CD4-positive, alpha-beta memory T cell (primary cell): ENCODE results near the gene ZNF280D. TPM values are rescaled to one million over a fixed set of nuclear protein-coding genes. Genes with fewer than 3 reads are reported as not detected.

ENCODE experiments used
- CTCF ChIA-PET: fragments of 350-600 bp; sonication (Branson Sonifier 250); formaldehyde crosslinking; loops from one replicate; lab custom pipeline; 2021; ENCODE audit warnings: inconsistent platforms; ENCODE audit not compliant: partially characterized antibody; lab: Charles Lee
- POLR2A ChIA-PET: fragments of 350-600 bp; sonication (Branson Sonifier 250); formaldehyde crosslinking; loops from one replicate; lab custom pipeline; 2021; ENCODE audit not compliant: partially characterized antibody; lab: Charles Lee
- DNase-seq, 5 donors: peaks; one replicate each; pipeline versions ENCODE4 v3.0.0 to v3.0.0-alpha.2; 2020 to 2022; ENCODE audit warnings: mixed read lengths in 1 of 5
- H3K27ac ChIP-seq: one replicate; pipeline ENCODE4 v1.7.0; 2013; ENCODE audit warnings: low read depth, low read length
- H3K27me3 ChIP-seq: 2 replicates; pipeline ENCODE4 v1.7.0; 2013; ENCODE audit warnings: mild to moderate bottlenecking, low read length, moderate library complexity; ENCODE audit not compliant: insufficient read depth
- H3K36me3 ChIP-seq: 2 replicates; pipeline ENCODE4 v1.7.0; 2013; ENCODE audit warnings: mild to moderate bottlenecking, low read length, moderate library complexity; ENCODE audit not compliant: insufficient read depth
- H3K4me1 ChIP-seq: 2 replicates; pipeline ENCODE4 v1.7.0; 2013; ENCODE audit warnings: mild to moderate bottlenecking, low read length, moderate library complexity; ENCODE audit not compliant: insufficient read depth
- H3K4me3 ChIP-seq, 2 donors: one replicate each; pipeline ENCODE4 v1.7.0; 2013; ENCODE audit warnings: low read length in 2 of 2, mild to moderate bottlenecking in 1 of 2
- H3K9me3 ChIP-seq, 2 donors: one replicate each; pipeline ENCODE4 v1.7.0; 2013; ENCODE audit warnings: low read length in 2 of 2, control low read depth in 1 of 2; ENCODE audit not compliant: control insufficient read depth in 1 of 2
- H3K27ac Mint-ChIP-seq, 7 donors: one replicate each; pipeline ENCODE4 v1.8.0; 2020 to 2021; ENCODE audit warnings: mixed read lengths in 7 of 7, mild to moderate bottlenecking in 6 of 7, inconsistent platforms in 3 of 7, moderate library complexity in 3 of 7
- H3K27me3 Mint-ChIP-seq, 2 donors: one replicate each; pipeline ENCODE4 v1.8.0; 2020 to 2021; ENCODE audit warnings: mixed read lengths in 2 of 2
- H3K36me3 Mint-ChIP-seq, 2 donors: one replicate each; pipeline ENCODE4 v1.8.0; 2020 to 2021; ENCODE audit warnings: mixed read lengths in 2 of 2, inconsistent platforms in 1 of 2, mild to moderate bottlenecking in 1 of 2
- H3K4me1 Mint-ChIP-seq, 4 donors: one replicate each; pipeline ENCODE4 v1.8.0; 2020 to 2021; ENCODE audit warnings: mixed read lengths in 4 of 4, mild to moderate bottlenecking in 1 of 4
- H3K4me3 Mint-ChIP-seq, 8 donors: one replicate each; pipeline ENCODE4 v1.8.0; 2020 to 2021; ENCODE audit warnings: mixed read lengths in 8 of 8, mild to moderate bottlenecking in 7 of 8, moderate library complexity in 6 of 8, inconsistent platforms in 3 of 8
- H3K9me3 Mint-ChIP-seq, 8 donors: one replicate each; pipeline ENCODE4 v1.8.0; 2020 to 2021; ENCODE audit warnings: mixed read lengths in 8 of 8, mild to moderate bottlenecking in 5 of 8, inconsistent platforms in 3 of 8, moderate library complexity in 1 of 8
- intact Hi-C: fragments of 100-400 bp; cut with micrococcal nuclease; formaldehyde crosslinking; loops from one replicate; pipeline ENCODE4 v1.15.1; 2023
- polyA plus RNA-seq, 2 donors: library from polyadenylated mRNA; unstranded; fragments of 300-500 nt; fragmentation: Illumina TruSeq; gene quantifications; one replicate each; pipeline ENCODE4 v1.2.3, GENCODE V29; 2021
- total RNA-seq, 2 experiments: library from RNA; stranded (reverse); gene quantifications; one replicate each; pipeline ENCODE4 v1.2.3, GENCODE V29; 2021

Gene ZNF280D
- total and polyA plus RNA-seq, 4 experiments from 2014 or later = 4.1 to 50.1 (median 26.2) TPM

DNA sequence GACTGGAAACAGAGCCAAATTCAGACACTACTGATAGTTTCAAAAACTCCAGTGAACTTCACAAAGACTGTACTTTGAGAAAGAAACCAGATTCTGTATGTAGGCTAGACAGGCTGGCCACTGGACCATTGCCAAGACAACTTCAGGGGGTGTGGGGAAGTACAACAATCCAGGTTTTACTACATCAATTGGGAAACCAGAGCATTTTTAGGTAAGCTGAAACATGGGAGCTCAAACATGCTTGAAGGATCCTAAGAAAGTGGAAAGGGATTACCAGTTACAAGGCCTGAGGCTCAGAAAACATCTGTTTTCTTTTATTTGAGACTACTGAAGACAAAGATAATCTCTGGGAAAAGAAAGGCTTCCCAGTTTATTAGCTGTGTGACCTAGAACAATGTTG, 26.9 kb upstream of the ZNF280D start:
- Mint-ChIP-seq H3K27me3 (peaks cover 0 to 2% of the 10 kb centered on the region in 2 donors), H3K36me3 (no peaks in the 10 kb centered on the region), H3K4me1 (peaks cover 0 to 2% (median 0%) of the 10 kb centered on the region in 4 donors), H3K27ac (no peak overlapping the region), H3K4me3 (no peak overlapping the region), H3K9me3 (no peaks in the 10 kb centered on the region)
- H3K36me3 ChIP-seq = no peaks in the 10 kb centered on the region
- no peak overlapping the region for H3K4me3 ChIP-seq
- no peaks in the 10 kb centered on the region for H3K27me3 ChIP-seq
- H3K9me3 ChIP-seq = no peaks in the 10 kb centered on the region
- intact Hi-C loops = no loop called here
- POLR2A ChIA-PET = interaction anchor here (1.1 kb wide), 1 partner anchor 22 kb away, joined by 3 read pairs; no protein-coding TSS in a partner anchor
- no peak for DNase-seq
- H3K27ac ChIP-seq = no peak overlapping the region
- H3K4me1 ChIP-seq = no peaks in the 10 kb centered on the region
- CTCF ChIA-PET = no interaction called here

GRCh38 chr15:56759450-56759845, 26.1 kb upstream of the ZNF280D start:
- H3K36me3 Mint-ChIP-seq = no peaks in the 10 kb centered on the region
- H3K36me3 ChIP-seq = no peaks in the 10 kb centered on the region
- no peaks in the 10 kb centered on the region for H3K9me3 ChIP-seq
- no peak for DNase-seq
- H3K9me3 Mint-ChIP-seq = no peaks in the 10 kb centered on the region
- H3K27ac Mint-ChIP-seq = no peak overlapping the region
- H3K27ac ChIP-seq = no peak overlapping the region
- ChIA-PET CTCF (no interaction called here), POLR2A (interaction anchor here (1.1 kb wide), 2 partner anchors 21 to 26 kb away, joined by 3 read pairs; partner anchors contain the start of gene ZNF280D)
- no peak overlapping the region for H3K4me3 Mint-ChIP-seq
- no peaks in the 10 kb centered on the region for H3K27me3 ChIP-seq
- H3K4me1 ChIP-seq = no peaks in the 10 kb centered on the region
- H3K4me1 Mint-ChIP-seq = no peaks in the 10 kb centered on the region
- no peak overlapping the region for H3K4me3 ChIP-seq
- intact Hi-C loops = no loop called here
- H3K27me3 Mint-ChIP-seq = peaks cover 0 to 2% of the 10 kb centered on the region in 2 donors

- no peak overlapping the region for H3K4me3 ChIP-seq
Observed at GRCh38 chr15:56758770-56759449, 25.6 kb upstream of the ZNF280D start.

DNA sequence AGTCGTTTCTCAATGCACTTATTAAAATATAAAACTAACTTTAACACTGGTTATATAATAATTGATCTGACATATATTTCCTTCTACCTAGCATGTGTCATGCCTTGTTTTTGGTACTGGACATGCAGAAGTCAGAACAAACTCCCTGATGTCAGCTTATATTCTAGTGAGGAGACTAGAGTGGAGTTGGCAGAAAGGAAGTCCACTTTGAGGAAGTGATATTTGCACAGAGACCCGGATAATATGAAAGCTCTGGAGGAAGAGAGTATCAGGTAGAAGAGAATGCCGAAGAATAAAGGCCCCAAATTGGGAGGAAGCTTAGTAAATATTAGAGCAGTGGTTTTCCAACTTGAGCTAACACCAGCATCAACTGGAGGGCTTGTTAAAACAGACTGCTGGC, 24.6 kb upstream of the ZNF280D start:
- Mint-ChIP-seq H3K36me3 (peaks cover 0 to 4% of the 10 kb centered on the region in 2 donors), H3K27ac (no peak overlapping the region)
- CTCF ChIA-PET = no interaction called here

More at GRCh38 chr15:56758770-56759449, 25.6 kb upstream of the ZNF280D start:
- Mint-ChIP-seq H3K9me3 (no peaks in the 10 kb centered on the region), H3K4me1 (no peaks in the 10 kb centered on the region), H3K27ac (no peak overlapping the region), H3K4me3 (no peak overlapping the region), H3K36me3 (no peaks in the 10 kb centered on the region), H3K27me3 (peaks cover 0 to 2% of the 10 kb centered on the region in 2 donors)
- no peaks in the 10 kb centered on the region for H3K4me1 ChIP-seq
- H3K27me3 ChIP-seq = no peaks in the 10 kb centered on the region
- POLR2A ChIA-PET = interaction anchor here (1.1 kb wide), 1 partner anchor 25 kb away, joined by 3 read pairs; the partner anchor contains the start of gene ZNF280D
- no peaks in the 10 kb centered on the region for H3K36me3 ChIP-seq
- DNase-seq = no peak
- intact Hi-C loops = no loop called here
- CTCF ChIA-PET = no interaction called here
- H3K9me3 ChIP-seq = no peaks in the 10 kb centered on the region
- H3K27ac ChIP-seq = no peak overlapping the region

DNA sequence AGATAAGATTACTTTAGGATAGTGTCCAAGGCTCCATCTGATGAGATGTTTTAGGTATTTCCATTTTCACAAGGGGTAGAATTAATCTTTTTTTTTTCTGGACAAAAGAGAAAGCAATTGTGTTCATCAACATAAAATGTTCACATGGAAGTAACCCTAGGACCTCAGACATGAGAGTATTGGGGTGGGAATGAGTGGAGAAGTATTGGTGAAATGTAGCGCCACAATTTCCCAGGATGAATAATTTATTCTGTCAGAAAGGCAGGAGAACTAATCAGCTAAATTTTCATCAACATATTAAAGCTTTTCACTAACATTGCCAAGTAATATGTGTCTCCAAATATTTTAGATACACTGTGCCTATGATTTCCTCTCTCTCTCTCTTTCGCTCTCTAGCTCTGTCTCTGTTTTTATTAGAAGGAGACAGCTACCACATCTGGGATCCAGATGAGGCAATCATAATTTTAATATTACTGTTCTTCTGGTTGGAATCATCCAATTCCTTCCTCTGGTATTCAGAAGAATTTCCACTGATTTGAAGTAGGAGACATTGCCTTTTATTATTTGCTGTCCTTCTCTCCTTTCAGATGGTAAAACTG, 21.6 kb upstream of the ZNF280D start:
- Mint-ChIP-seq H3K9me3 (no peaks in the 10 kb centered on the region), H3K4me3 (no peak overlapping the region), H3K27ac (no peak overlapping the region), H3K27me3 (peaks cover 0 to 2% of the 10 kb centered on the region in 2 donors), H3K4me1 (no peaks in the 10 kb centered on the region), H3K36me3 (peaks cover 0 to 4% of the 10 kb centered on the region in 2 donors)
- POLR2A ChIA-PET = no interaction called here
- no peak overlapping the region for H3K4me3 ChIP-seq
- DNase-seq = no peak
- no peaks in the 10 kb centered on the region for H3K9me3 ChIP-seq
- intact Hi-C loops = no loop called here
- CTCF ChIA-PET = no interaction called here
- no peaks in the 10 kb centered on the region for H3K4me1 ChIP-seq
- H3K36me3 ChIP-seq = no peaks in the 10 kb centered on the region
- H3K27ac ChIP-seq = no peak overlapping the region
- no peaks in the 10 kb centered on the region for H3K27me3 ChIP-seq

More for the DNA sequence above, 24.6 kb upstream of the ZNF280D start:
- no peak overlapping the region for H3K4me3 Mint-ChIP-seq
- no peak for DNase-seq
- no peaks in the 10 kb centered on the region for H3K4me1 ChIP-seq
- no peaks in the 10 kb centered on the region for H3K27me3 ChIP-seq
- no peaks in the 10 kb centered on the region for H3K9me3 Mint-ChIP-seq
- intact Hi-C loops = no loop called here
- H3K36me3 ChIP-seq = no peaks in the 10 kb centered on the region
- POLR2A ChIA-PET = no interaction called here
- H3K9me3 ChIP-seq = no peaks in the 10 kb centered on the region
- H3K4me1 Mint-ChIP-seq = no peaks in the 10 kb centered on the region
- no peak overlapping the region for H3K27ac ChIP-seq
- H3K27me3 Mint-ChIP-seq = peaks cover 0 to 2% of the 10 kb centered on the region in 2 donors
- no peak overlapping the region for H3K4me3 ChIP-seq

GRCh38 chr15:56752986-56753385, 19.7 kb upstream of the ZNF280D start:
- H3K9me3 Mint-ChIP-seq = no peaks in the 10 kb centered on the region
- H3K4me3 ChIP-seq = no peak overlapping the region
- ChIA-PET CTCF (no interaction called here), POLR2A (no interaction called here)
- H3K27me3 ChIP-seq = no peaks in the 10 kb centered on the region
- H3K9me3 ChIP-seq = no peaks in the 10 kb centered on the region
- H3K4me1 Mint-ChIP-seq = no peaks in the 10 kb centered on the region
- no peak overlapping the region for H3K27ac ChIP-seq
- H3K36me3 Mint-ChIP-seq = peaks cover 0 to 4% of the 10 kb centered on the region in 2 donors
- no peaks in the 10 kb centered on the region for H3K36me3 ChIP-seq
- H3K4me1 ChIP-seq = no peaks in the 10 kb centered on the region
- H3K27me3 Mint-ChIP-seq = peaks cover 0 to 2% of the 10 kb centered on the region in 2 donors
- intact Hi-C loops = no loop called here
- DNase-seq = no peak
- no peak overlapping the region for H3K4me3 Mint-ChIP-seq
- H3K27ac Mint-ChIP-seq = no peak overlapping the region

GRCh38 chr15:56749982-56750381, 16.7 kb upstream of the ZNF280D start:
- ChIA-PET CTCF (no interaction called here), POLR2A (no interaction called here)
- Mint-ChIP-seq H3K36me3 (peaks cover 0 to 4% of the 10 kb centered on the region in 2 donors), H3K4me1 (no peaks in the 10 kb centered on the region), H3K9me3 (no peaks in the 10 kb centered on the region), H3K27ac (no peak overlapping the region), H3K4me3 (no peak overlapping the region), H3K27me3 (no peaks in the 10 kb centered on the region)
- no peaks in the 10 kb centered on the region for H3K36me3 ChIP-seq
- no peak overlapping the region for H3K27ac ChIP-seq
- no peaks in the 10 kb centered on the region for H3K27me3 ChIP-seq
- no peak for DNase-seq
- no peaks in the 10 kb centered on the region for H3K9me3 ChIP-seq
- H3K4me3 ChIP-seq = no peak overlapping the region
- no peaks in the 10 kb centered on the region for H3K4me1 ChIP-seq
- intact Hi-C loops = no loop called here
